Activated naive CD8-positive, alpha-beta T cell treated with anti-CD3 and anti-CD28 coated beads for 36 hours (primary cell): Measurements from ENCODE around the gene IGFBPL1. TPM values are rescaled to one million over a fixed set of nuclear protein-coding genes. Genes with fewer than 3 reads are reported as not detected.
"Not testable (repeated sequence)": the region's sequence is repeated elsewhere in the genome, so short reads cannot be mapped to it uniquely, and the experiment has no call there.

Experiments
- DNase-seq: peaks from one replicate; pipeline ENCODE4 v3.0.0; 2021
- H3K27ac Mint-ChIP-seq: one replicate; pipeline ENCODE4 v1.8.0; 2022; ENCODE audit warnings: mild to moderate bottlenecking, moderate library complexity, mixed read lengths
- H3K27me3 Mint-ChIP-seq: one replicate; pipeline ENCODE4 v1.8.0; 2022; ENCODE audit warnings: mild to moderate bottlenecking, mixed read lengths
- H3K36me3 Mint-ChIP-seq: one replicate; pipeline ENCODE4 v1.8.0; 2021; ENCODE audit warnings: mild to moderate bottlenecking, mixed read lengths
- H3K4me1 Mint-ChIP-seq: one replicate; pipeline ENCODE4 v1.8.0; 2021; ENCODE audit warnings: mixed read lengths
- H3K4me3 Mint-ChIP-seq: one replicate; pipeline ENCODE4 v1.8.0; 2022; ENCODE audit warnings: mild to moderate bottlenecking, moderate library complexity, mixed read lengths
- H3K9me3 Mint-ChIP-seq: one replicate; pipeline ENCODE4 v1.8.0; 2022; ENCODE audit warnings: mixed read lengths
- total RNA-seq, 2 experiments: library from RNA; stranded (reverse); gene quantifications; one replicate each; pipeline ENCODE4 v1.2.3, GENCODE V29; 2021

Gene IGFBPL1
- total RNA-seq, 2 experiments from 2014 or later, result not detected

- H3K27me3 Mint-ChIP-seq, result no peaks in the 10 kb centered on the region
- no peak for DNase-seq
- no peak overlapping the region for H3K4me3 Mint-ChIP-seq
- H3K9me3 Mint-ChIP-seq, result no peaks in the 10 kb centered on the region
- no peaks in the 10 kb centered on the region for H3K36me3 Mint-ChIP-seq
- no peak overlapping the region for H3K27ac Mint-ChIP-seq
- H3K4me1 Mint-ChIP-seq, result no peaks in the 10 kb centered on the region
Measured at GRCh38 chr9:38382141-38382540, 42.1 kb downstream of the IGFBPL1 start.

GRCh38 chr9:38380872-38381534, 43.3 kb downstream of the IGFBPL1 start:
- Mint-ChIP-seq H3K4me1 (no peaks in the 10 kb centered on the region), H3K27me3 (no peaks in the 10 kb centered on the region), H3K36me3 (no peaks in the 10 kb centered on the region), H3K27ac (no peak overlapping the region), H3K9me3 (no peaks in the 10 kb centered on the region), H3K4me3 (no peak overlapping the region)
- no peak for DNase-seq

DNA sequence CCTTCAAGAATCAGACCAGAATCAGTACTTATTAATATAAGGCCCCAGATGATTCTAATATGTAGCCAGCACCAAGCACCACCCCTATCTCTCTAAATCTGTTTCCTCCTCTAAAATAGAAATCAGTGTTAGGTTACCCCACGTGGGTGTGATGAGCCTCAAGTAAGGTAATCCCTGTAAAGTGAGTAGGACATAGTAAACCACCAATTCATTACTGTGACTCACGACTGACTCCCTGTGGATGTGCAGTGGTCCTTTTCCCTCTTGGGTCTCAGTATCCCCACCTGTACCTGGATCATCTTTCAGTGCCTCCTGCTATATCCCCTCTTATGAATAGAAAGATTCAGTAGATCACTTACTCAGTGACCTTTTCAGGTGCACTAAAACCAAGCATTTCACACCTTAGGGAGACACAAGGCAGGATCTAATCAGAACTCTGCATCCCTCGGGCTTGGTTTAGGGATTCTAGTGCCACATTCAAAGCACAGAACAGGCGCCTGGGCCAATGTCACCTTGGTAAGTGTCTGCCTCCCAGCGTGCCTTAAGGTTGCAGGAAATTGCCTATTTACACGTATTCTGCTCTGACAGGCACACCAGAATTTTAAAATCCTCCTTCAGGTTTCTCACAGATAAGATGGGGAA, 43.9 kb downstream of the IGFBPL1 start:
- Mint-ChIP-seq H3K36me3 (no peaks in the 10 kb centered on the region), H3K27ac (no peak overlapping the region)

DNA sequence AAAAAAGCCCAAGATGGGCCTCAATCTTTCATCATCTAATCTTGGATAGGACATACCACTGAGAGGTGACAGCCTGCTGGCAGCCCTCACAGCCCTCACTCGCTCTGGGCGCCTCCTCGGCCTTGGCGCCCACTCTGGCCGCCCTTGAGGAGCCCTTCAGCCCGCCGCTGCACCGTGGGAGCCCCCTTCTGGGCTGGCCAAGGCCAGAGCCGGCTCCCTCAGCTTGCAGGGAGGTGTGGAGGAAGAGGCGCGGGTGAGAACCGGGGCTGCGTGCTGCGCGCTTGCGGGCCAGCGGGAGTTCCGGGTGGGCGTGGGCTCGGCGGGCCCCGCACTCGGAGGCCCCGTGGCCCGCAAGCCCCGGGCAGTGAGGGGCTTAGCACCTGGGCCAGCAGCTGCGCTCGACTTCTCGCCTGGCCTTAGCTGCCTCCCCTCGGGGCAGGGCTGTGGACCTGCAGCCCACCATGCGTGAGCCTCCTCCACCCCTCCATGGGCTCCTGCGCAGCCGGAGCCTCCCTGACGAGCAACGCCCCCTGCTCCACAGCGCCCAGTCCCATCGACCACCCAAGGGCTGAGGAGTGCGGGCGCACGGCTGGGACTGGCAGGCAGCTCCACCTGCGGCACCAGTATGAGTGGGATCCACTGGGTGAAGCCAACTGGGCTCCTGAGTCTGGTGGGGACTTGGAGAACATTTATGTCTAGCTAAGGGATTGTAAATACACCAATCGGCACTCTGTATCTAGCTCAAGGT, 46.7 kb downstream of the IGFBPL1 start:
- not testable (repeated sequence) for H3K4me1 Mint-ChIP-seq, H3K4me3 Mint-ChIP-seq, H3K27me3 Mint-ChIP-seq, H3K27ac Mint-ChIP-seq, DNase-seq, H3K9me3 Mint-ChIP-seq, H3K36me3 Mint-ChIP-seq

More for the DNA sequence above, 43.9 kb downstream of the IGFBPL1 start:
- DNase-seq, result no peak
- no peak overlapping the region for H3K4me3 Mint-ChIP-seq
- H3K9me3 Mint-ChIP-seq, result no peaks in the 10 kb centered on the region
- H3K27me3 Mint-ChIP-seq, result no peaks in the 10 kb centered on the region
- H3K4me1 Mint-ChIP-seq, result no peaks in the 10 kb centered on the region

DNA sequence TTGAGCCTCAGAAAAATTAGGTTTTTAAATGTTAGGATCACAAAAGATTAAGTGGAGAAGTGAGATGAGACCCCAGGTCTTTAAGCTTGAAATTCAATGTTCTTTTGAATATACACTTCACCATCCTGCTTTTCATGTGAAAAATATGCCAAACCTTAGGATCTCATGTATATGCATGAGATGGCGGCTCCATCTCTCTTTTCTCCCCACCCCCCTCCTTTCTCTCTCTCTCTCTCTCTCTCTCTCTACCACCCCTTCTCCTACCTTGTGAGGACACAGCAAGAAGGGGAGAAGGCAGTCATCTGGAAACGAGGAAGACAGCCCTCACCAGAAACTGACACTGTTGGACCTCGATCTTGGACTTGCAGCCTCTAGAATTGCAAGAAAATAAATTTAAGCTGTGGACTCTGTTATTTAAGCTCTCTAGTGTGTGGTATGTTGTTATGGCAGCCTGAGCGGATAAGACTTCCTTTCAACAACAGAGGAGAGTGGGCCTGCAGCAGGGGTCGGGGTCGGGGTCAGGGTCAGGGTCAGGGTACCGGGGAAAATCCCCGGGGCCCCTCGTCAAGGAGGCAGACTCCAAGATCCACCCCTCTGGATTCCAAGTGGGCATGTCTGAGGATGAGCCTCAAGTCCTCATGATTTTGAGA, 48.1 kb downstream of the IGFBPL1 start:
- no peaks in the 10 kb centered on the region for H3K9me3 Mint-ChIP-seq
- no peak overlapping the region for H3K4me3 Mint-ChIP-seq
- H3K36me3 Mint-ChIP-seq, result no peaks in the 10 kb centered on the region
- no peak overlapping the region for H3K27ac Mint-ChIP-seq
- DNase-seq, result no peak
- H3K4me1 Mint-ChIP-seq, result no peaks in the 10 kb centered on the region
- H3K27me3 Mint-ChIP-seq, result peaks cover 4% of the 10 kb centered on the region

DNA sequence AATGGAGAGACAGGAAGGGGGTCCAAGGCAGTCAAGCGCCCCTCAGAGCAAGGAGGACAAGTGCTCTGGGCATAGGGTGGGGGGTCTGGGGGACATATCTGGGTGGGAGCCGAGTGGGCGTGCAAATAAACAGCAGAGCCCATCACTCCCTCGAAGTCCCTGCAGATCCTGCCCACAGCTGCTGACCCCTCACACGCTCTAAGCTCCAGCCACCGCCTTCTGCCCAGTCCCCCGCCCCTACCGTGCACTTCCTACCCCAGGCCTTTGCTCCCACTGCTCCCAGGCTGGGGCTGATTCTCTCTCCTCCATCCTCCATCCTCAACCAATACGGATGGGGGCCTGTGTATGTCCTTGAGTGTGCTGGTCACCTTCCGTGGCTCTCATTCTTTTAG, 48.7 kb downstream of the IGFBPL1 start:
- no peaks in the 10 kb centered on the region for H3K36me3 Mint-ChIP-seq
- H3K4me1 Mint-ChIP-seq, result no peaks in the 10 kb centered on the region
- no peak for DNase-seq
- H3K9me3 Mint-ChIP-seq, result no peaks in the 10 kb centered on the region
- H3K4me3 Mint-ChIP-seq, result no peak overlapping the region
- H3K27ac Mint-ChIP-seq, result no peak overlapping the region
- peaks cover 4% of the 10 kb centered on the region for H3K27me3 Mint-ChIP-seq

- Mint-ChIP-seq H3K4me3 (no peak overlapping the region), H3K4me1 (no peaks in the 10 kb centered on the region), H3K27me3 (peaks cover 4% of the 10 kb centered on the region), H3K9me3 (no peaks in the 10 kb centered on the region), H3K27ac (no peak overlapping the region), H3K36me3 (no peaks in the 10 kb centered on the region)
- DNase-seq, result no peak
Measured at GRCh38 chr9:38374847-38375571, 49.2 kb downstream of the IGFBPL1 start.

GRCh38 chr9:38373679-38374078, 50.6 kb downstream of the IGFBPL1 start:
- Mint-ChIP-seq H3K27me3 (peaks cover 4% of the 10 kb centered on the region), H3K4me1 (no peaks in the 10 kb centered on the region), H3K36me3 (no peaks in the 10 kb centered on the region), H3K4me3 (no peak overlapping the region), H3K27ac (no peak overlapping the region), H3K9me3 (no peaks in the 10 kb centered on the region)
- no peak for DNase-seq

DNA sequence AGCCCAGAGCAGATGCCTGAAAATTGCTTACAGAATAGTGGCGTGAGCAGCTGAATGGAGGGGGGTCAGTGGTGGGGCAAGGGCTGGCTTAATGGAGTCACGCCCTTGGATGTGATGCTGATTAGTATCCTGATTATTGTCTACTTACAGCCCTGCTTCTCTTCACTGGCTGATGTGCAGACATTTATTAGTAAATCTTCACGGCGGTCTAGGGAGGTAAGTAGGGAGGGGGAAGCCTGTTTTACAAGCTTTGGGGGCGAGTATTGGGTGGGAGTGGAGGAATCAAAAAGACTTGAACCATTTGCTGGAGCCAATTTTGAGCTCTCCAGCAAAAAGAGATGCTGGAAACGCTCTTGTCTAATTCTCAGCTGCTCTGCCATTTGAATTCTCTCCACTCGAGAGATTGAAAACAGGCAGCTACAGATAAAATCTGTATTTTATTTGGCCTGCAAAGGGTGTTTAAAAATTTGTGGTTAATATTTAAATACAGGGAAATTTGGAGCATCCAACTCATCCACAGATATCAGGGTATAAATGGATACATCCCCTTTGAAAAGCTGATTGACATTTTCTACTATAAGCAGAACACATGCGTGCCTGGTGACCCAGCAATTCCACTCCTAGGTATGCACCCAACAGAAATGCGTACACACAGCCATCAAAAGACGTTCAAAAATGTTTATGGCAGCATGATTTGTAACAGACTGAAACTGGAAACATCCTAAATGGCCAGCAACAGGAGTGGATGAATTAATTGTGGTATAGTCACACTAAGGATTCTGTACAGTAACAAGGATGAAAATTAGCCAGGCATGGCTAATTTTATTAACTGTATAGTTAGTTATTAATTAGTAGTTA, 51.3 kb downstream of the IGFBPL1 start:
- Mint-ChIP-seq H3K27me3 (peaks cover 4% of the 10 kb centered on the region), H3K9me3 (no peaks in the 10 kb centered on the region), H3K27ac (no peak overlapping the region), H3K36me3 (no peaks in the 10 kb centered on the region), H3K4me3 (no peak overlapping the region), H3K4me1 (no peaks in the 10 kb centered on the region)
- no peak for DNase-seq

DNA sequence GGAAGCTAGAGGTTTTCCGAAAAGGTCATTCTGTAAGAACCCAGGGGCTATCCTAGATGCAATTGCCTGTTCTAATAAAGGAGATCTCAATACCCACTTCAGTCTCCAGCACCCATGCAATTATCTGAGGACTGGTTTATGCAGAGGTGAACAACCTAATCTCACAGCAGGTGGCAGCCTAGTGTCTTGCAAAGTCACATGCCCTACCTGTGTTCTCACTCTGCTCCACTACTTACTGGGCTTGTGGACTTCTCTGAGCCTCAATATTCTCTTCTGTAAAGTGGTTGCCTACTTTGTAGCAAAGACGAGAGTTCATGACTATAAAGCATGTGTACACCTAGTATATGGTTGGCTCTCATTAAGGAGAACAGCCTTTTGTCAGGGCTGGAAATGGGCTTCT, 52.8 kb downstream of the IGFBPL1 start:
- no peaks in the 10 kb centered on the region for H3K9me3 Mint-ChIP-seq
- DNase-seq, result no peak
- H3K36me3 Mint-ChIP-seq, result no peaks in the 10 kb centered on the region
- peaks cover 4% of the 10 kb centered on the region for H3K27me3 Mint-ChIP-seq
- no peak overlapping the region for H3K27ac Mint-ChIP-seq
- H3K4me1 Mint-ChIP-seq, result no peaks in the 10 kb centered on the region
- no peak overlapping the region for H3K4me3 Mint-ChIP-seq

- Mint-ChIP-seq H3K4me1 (no peaks in the 10 kb centered on the region), H3K9me3 (no peaks in the 10 kb centered on the region), H3K27me3 (peaks cover 4% of the 10 kb centered on the region), H3K36me3 (no peaks in the 10 kb centered on the region), H3K27ac (no peak overlapping the region), H3K4me3 (no peak overlapping the region)
- DNase-seq, result no peak
Measured at GRCh38 chr9:38370176-38370575, 54.1 kb downstream of the IGFBPL1 start.

- Mint-ChIP-seq H3K4me1 (no peaks in the 10 kb centered on the region), H3K27me3 (peaks cover 4% of the 10 kb centered on the region), H3K36me3 (no peaks in the 10 kb centered on the region), H3K27ac (no peak overlapping the region), H3K4me3 (no peak overlapping the region), H3K9me3 (no peaks in the 10 kb centered on the region)
- DNase-seq, result no peak
Measured at GRCh38 chr9:38368731-38369130, 55.5 kb downstream of the IGFBPL1 start.

GRCh38 chr9:38367898-38368297, 56.4 kb downstream of the IGFBPL1 start:
- DNase-seq, result no peak
- Mint-ChIP-seq H3K4me1 (peaks cover 3% of the 10 kb centered on the region), H3K36me3 (no peaks in the 10 kb centered on the region), H3K27me3 (peaks cover 7% of the 10 kb centered on the region), H3K27ac (no peak overlapping the region), H3K9me3 (no peaks in the 10 kb centered on the region), H3K4me3 (no peak overlapping the region)

DNA sequence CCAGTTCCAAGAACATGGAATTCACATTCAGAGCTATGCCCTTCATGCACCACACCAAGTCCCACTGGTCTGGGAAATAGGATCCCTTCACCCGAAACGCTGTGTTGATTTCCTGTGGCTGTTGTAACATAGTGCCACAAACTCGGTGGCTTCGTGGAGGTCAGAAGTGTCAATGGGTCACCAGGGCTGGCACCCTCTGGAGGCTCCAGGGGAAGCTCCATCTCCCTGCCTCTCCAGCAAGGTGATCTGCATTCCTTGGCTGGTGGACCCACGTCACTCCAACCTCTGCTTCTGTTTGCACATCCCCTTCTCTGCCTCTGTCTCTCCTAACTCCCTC, 60.7 kb downstream of the IGFBPL1 start:
- no peaks in the 10 kb centered on the region for H3K36me3 Mint-ChIP-seq
- H3K27ac Mint-ChIP-seq, result no peak overlapping the region
- peaks cover 4% of the 10 kb centered on the region for H3K27me3 Mint-ChIP-seq

More for the DNA sequence above, 60.7 kb downstream of the IGFBPL1 start:
- Mint-ChIP-seq H3K4me3 (no peak overlapping the region), H3K4me1 (peaks cover 5% of the 10 kb centered on the region), H3K9me3 (no peaks in the 10 kb centered on the region)
- no peak for DNase-seq
